GM18867 (cell line): Measurements from ENCODE around the gene PREB.
"Not testable (repeated sequence)": the region's sequence is repeated elsewhere in the genome, so short reads cannot be mapped to it uniquely, and the experiment has no call there.

Experiments used
- ATAC-seq: cut with Tn5 transposase; IDR thresholded peaks from one replicate; pipeline ENCODE4 v1.9.1; 2021; ENCODE audit warnings: mild to moderate bottlenecking, moderate library complexity; ENCODE audit not compliant: unreplicated experiment

The PREB gene

GRCh38 chr2:27128668-27129571 lies 5.5 kb downstream of the PREB start:
- ATAC-seq, result no peak

DNA sequence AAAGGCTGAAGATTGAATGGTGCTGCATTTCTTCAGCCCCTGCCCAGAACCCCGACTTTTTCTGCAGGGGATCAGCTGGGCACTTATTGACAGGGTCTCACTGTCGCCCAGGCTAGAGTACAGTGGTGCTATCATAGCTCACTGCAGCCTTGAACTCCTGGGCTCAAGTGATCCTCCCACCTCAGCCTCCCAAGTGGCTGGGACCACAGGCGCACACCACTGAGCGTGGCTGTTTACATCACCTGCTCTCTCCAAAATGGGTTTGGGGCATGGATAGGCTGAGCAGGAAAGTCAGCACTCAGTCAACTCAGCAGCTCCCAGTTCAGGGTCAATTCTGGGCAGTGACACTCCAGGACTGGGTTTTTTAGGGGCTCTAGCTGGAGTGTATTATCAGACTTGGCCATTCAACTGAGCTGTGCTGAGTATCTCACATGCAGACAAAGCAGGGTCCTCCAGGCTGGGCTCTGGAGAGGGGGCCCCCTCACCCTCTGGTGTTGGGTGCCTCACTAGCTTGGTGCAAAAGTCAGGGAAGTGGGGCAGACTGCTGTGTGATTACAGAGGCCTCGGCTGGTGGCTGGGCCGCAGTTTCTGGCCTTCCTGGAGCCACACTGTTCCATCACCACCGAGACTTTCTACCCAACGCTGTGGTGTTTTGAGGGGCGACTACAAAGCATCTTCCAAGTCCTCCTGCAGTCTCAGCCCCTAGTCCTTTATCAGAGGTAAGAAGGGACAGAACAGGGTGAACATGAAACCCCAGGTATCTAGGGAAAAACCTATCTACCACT lies 6.4 kb downstream of the PREB start:
- ATAC-seq, result no peak

DNA sequence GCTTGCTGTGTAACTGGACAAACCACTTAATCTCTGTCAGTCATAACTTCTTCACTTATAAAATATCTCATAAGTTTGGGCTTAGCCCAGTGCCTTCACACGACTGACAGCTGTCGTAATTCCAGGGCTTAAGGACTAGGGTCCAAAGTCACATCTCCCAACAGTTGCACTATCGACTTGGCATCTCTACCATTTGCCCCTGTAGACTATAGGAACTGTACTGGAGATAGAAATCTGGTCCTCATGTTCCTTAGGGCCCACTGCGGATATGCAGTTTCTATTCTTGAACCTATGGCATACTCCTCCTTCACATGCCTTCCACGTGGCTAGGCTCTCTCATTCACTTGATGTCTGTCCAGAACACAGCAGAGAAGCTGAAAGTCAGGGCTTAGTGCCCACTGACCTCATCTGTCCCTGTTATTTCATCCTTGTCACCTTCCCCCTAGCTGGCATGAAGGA lies 8.2 kb downstream of the PREB start:
- ATAC-seq, result no peak

- ATAC-seq, result no peak
Measured at GRCh38 chr2:27125104-27125503, 9.3 kb downstream of the PREB start.

DNA sequence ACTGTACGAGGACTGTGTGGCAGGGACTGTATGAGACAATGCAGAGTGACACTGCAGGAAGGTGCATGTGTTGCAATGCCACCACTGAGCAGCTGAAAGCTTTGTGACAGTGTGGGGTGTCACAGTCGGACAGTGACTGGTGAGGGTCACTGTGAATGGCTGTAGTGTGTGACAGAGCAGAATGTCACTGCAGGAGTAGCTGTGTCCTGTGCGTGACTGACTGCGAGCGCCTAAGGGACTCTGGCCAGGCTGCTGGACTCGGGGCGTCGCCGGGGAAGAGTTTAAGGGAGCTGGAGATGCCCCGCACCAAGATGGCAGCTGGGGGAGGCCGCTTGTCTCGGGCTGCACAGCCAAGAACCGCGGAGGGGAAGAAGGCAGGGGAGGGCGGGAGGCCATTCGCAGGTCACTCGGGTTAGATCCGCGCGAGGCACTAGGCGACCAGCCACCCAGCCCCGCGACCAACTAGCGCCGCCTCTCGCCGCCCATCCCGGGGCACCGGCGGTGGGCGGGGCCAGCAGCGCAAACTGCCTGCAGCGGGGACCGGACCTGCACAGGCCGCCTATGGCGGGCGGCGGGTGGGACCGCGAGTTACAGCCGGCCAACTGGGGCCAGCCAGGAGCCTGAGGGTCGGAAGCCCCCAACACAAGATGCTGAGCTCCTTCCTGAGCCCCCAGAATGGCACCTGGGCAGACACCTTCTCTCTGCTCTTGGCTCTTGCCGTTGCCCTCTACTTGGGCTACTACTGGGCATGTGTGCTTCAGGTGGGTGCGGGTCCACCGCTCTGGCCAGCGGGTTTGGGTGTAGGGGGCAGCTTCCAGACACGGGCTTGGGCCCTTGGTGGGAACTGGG lies 10.9 kb downstream of the PREB start, which contains the start of gene ABHD1:
TSS of gene ABHD1 (plus strand) at position 514 of the 849 bp plus-strand sequence. CDS start at position 648, 134 bp downstream.
- peak; percentile 66 for ATAC-seq

DNA sequence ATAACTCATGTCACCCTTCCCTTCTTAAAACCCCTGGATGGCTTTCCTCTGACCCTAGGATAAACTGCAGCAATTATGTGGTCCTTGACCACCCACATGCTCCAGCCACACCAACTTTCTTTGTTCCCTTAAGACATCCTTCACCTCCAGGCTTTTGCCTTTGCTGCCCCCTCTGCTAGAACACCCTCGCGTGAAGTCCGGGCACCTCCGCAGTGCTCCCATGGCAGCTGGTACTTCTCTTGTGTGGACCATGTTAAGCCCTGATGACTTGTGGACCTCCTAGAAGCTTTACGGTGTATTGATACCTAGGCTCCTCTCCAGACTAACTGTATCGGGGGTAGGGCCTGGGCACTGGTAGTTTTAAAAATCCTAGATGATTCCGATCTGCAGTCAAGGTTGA lies 11.6 kb downstream of the PREB start:
- no peak for ATAC-seq

GRCh38 chr2:27121906-27122305 lies 12.5 kb downstream of the PREB start:
- no peak for ATAC-seq

GRCh38 chr2:27119330-27119670 lies 15.1 kb downstream of the PREB start:
- ATAC-seq, result not testable (repeated sequence)

GRCh38 chr2:27118525-27119329 lies 15.7 kb downstream of the PREB start, which contains the start of gene CGREF1:
Gene CGREF1, minus strand, starts transcription at chr2:27119128. Its CDS starts 14,762 bp downstream, at chr2:27104366.
- no peak for ATAC-seq

DNA sequence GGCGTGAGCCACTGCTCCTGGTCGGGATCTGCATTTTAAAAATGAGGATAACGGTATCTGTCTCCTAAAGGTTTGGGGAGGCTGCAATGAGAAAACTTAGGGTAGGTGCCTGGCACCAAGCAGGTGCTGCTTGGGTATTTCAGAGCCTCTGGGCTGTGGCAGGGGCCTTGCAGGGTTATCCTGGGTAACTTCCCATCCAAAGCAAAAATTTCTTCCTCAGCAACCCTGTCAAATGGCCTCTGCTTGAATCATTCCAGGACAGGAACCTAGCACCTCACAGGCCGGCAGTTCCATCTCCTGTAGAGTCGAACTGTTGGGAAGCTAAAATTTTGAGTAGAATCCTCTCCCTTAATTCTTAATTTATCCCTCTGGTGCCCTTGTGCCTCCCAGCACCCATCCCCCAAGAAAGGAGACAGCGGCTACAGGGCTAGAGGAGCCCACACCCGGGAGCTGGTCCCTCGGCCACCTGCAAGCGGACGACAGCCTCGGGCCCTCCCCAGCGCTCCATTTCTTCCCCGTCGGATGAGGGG lies 16.4 kb downstream of the PREB start:
- no peak for ATAC-seq

DNA sequence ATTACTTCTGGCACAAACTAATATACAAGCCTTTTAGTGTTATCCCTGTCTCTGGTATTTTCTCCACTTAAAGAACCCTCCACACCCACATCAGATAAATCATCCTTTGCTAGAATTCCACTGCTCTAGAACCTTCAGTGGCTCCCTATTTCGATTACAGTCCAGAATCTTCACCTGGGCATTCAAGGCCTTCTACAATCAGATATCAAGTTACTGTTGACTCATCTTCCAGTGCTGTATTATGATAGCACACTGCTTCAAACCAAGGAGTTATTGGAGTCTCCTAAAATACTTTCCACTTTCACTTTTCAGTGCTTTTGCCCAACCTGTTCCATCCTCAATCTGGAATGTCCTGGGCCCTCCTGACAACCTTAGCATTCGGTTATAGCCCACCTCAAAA lies 18.9 kb downstream of the PREB start:
- no peak for ATAC-seq

- ATAC-seq, result not testable (repeated sequence)
Measured at GRCh38 chr2:27111392-27112078, 22.9 kb downstream of the PREB start.

DNA sequence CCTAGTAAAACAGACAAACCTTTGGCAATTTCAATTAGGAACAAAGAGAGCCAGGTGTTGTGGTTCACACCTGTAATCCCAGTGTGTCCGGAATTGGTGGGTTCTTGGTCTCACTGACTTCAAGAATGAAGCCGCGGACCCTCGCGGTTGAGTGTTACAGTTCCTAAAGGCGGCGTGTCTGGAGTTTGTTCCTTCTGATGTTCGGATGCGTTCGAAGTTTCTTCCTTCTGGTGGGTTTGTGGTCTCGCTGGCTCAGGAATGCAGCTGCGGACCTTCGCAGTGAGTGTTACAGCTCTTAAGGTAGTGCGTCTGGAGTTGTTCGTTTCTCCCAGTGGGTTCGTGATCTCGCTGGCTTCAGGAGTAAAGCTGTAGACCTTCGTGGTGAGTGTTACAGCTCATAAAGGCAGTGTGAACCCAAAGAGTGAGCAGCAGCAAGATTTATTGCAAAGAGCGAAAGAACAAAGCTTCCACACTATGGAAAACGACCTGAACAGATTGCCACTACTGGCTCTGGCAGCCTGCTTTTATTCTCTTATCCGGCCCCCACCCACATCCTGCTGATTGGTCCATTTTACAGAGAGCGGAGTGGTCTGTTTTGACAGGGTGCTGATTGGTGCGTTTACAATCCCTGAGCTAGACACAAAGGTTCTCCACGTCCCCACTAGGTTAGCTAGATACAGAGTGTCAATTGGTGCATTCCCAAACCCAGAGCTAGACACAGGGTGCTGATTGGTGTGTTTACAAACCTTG lies 23.7 kb downstream of the PREB start:
- not testable (repeated sequence) for ATAC-seq

GRCh38 chr2:27109083-27109482 lies 25.4 kb downstream of the PREB start:
- no peak for ATAC-seq

DNA sequence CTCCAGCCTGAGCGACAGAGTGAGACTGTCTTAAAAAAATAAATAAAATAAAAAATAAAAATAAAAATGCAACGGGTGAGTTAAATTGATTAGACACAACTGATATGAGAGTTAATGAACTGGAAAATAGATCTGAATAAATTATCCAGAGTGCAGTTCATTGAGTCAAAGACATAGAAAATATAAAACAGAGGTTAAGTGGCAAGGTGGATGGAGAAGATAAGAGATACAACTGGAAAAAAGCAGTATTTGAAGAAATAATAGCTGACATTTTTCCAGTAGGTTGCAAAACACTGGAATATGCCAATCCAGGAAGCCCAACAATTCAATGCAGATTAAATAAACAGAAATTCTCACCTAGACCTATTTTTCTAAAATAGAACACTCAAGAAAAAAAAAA lies 26.2 kb downstream of the PREB start:
- no peak for ATAC-seq

DNA sequence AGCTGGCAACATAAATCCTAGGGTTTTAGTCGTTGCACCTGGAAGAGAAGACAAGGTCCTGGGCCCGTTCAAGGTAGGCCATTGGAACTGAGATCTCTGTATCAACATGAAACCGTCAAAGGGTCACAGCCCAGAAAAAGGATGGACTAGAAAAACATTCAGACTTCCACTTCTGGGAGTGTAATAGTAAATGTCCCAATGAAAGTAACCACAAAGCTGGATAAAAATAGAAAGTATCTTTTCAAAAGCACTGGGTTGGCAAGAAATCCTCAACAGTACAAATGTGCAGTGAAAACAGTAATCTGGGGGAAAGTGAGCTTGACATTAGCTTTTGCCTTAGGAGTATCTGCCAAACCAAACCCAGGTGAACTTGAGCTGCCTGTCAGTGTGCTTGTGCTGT lies 28.5 kb downstream of the PREB start:
- no peak for ATAC-seq

DNA sequence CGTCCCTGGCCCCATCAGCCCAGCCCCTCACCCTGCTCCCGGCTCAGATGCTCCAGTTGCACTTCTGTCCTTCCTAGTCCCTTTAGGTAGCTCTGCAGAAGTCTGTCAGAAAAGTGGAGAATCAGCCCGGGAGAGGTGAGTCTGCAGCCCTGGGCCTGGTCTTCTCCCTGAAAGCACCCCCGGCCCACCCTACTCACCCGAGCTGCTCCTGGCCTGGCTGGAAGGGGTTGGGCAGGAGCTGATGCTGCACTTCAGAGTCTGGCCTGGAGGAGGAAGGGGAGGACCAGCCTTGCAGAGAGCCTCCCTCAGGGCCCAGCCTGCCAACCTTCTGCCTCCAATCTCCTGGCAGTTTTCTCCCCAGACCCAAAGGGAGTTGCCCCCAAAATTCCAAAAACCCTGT lies 32.1 kb downstream of the PREB start:
- ATAC-seq, result no peak

GRCh38 chr2:27100036-27100435 lies 34.4 kb downstream of the PREB start:
- ATAC-seq, result no peak
